HepG2 (cell line): Measurements from ENCODE around the gene PHF21B. TPM values are rescaled to one million over a fixed set of nuclear protein-coding genes. Genes with fewer than 3 reads are reported as not detected.

Experiments
- ATAC-seq: fragments of 200-7000 bp; cut with Tn5 transposase; 3 replicates; pipeline ENCODE4 v1.9.1; 2020; ENCODE audit warnings: mild to moderate bottlenecking, moderate library complexity
- BruUV-seq: library from RNA; stranded (reverse); fragments of 400-500 nt; replicated peaks from 2 replicates; lab custom pipeline; 2021; lab: Mats Ljungman, UMichigan
- CTCF ChIA-PET: fragments of 300-600 bp; formaldehyde crosslinking; extraction: SDS; loops from one replicate; lab custom pipeline; 2021; ENCODE audit warnings: low total read pairs, inconsistent platforms, low intra/inter-chr PET ratio; lab: Yijun Ruan, JAX
- POLR2A ChIA-PET: fragments of 350-600 bp; sonication (Branson Sonifier 250); formaldehyde crosslinking; loops from one replicate; lab custom pipeline; 2020; ENCODE audit warnings: antibody characterized with exemption, inconsistent platforms; lab: Yijun Ruan, JAX
- DNase-seq: peaks from one replicate; pipeline ENCODE4 v3.0.0-alpha.2; 2015; ENCODE audit warnings: low spot score
- FAIRE-seq: peaks from 3 replicates; lab custom pipeline; 2011; peaks lifted over from hg19 to GRCh38; lab: Jason Lieb, UNC
- H2AFZ ChIP-seq: one replicate; pipeline ENCODE4 v1.6.1; 2011; ENCODE audit warnings: low read length, inconsistent platforms
- H3K27ac ChIP-seq: fragments of 300-600 bp; 3 replicates; pipeline ENCODE4 v1.8.0; 2011; ENCODE audit warnings: mixed run types, mild to moderate bottlenecking, mixed read lengths, low read length, inconsistent platforms; ENCODE audit not compliant: insufficient read depth; ENCODE audit errors: extremely low read length
- H3K27me3 ChIP-seq, 2 experiments: fragments of 200-600 bp in 1 of 2; 2 replicates in 1 of 2; 3 replicates in 1 of 2; pipeline versions ENCODE4 v1.6.0 to v1.8.0; 2011; ENCODE audit warnings: low read length in 2 of 2, mild to moderate bottlenecking in 2 of 2, moderate library complexity in 2 of 2, inconsistent platforms in 1 of 2; ENCODE audit not compliant: insufficient read depth in 2 of 2, control insufficient read depth in 1 of 2
- H3K36me3 ChIP-seq, 2 experiments: fragments of 200-600 bp in 1 of 2; replicated peaks in 1 of 2; 2 replicates in 1 of 2; 3 replicates in 1 of 2; pipeline versions ENCODE4 v1.5.1 to v1.8.0; 2011; ENCODE audit warnings: low read length in 2 of 2, inconsistent platforms in 1 of 2; ENCODE audit not compliant: insufficient read depth in 2 of 2, control insufficient read depth in 1 of 2
- H3K4me1 ChIP-seq: 2 replicates; pipeline ENCODE4 v1.5.1; 2012; ENCODE audit warnings: low read length, inconsistent platforms; ENCODE audit not compliant: insufficient read depth
- H3K4me2 ChIP-seq: 2 replicates; pipeline ENCODE4 v1.6.0; 2011; ENCODE audit warnings: low read depth, low read length, inconsistent platforms
- H3K4me3 ChIP-seq, 3 experiments: fragments of 200-600 bp in 1 of 3; sonication (generic), shearing (Covaris generic) in 1 of 3; replicated peaks in 1 of 3; 2 replicates each; pipeline ENCODE4 v1.5.1; 2011 to 2016; ENCODE audit warnings: low read length in 3 of 3, inconsistent platforms in 2 of 3, low read depth in 2 of 3, mild to moderate bottlenecking in 2 of 3, control low read depth in 1 of 3, mixed read lengths in 1 of 3; ENCODE audit not compliant: insufficient read depth in 1 of 3
- H3K79me2 ChIP-seq: one replicate; pipeline ENCODE4 v1.6.1; 2011; ENCODE audit warnings: low read length, inconsistent platforms; ENCODE audit not compliant: insufficient read depth
- H3K9ac ChIP-seq: 2 replicates; pipeline ENCODE4 v1.6.0; 2011; ENCODE audit warnings: mild to moderate bottlenecking, low read depth, low read length, inconsistent platforms; ENCODE audit not compliant: insufficient read depth
- H3K9me3 ChIP-seq: 2 replicates; pipeline ENCODE4 v1.5.1; 2012; ENCODE audit warnings: mild to moderate bottlenecking, low read length
- H4K20me1 ChIP-seq: 2 replicates; pipeline ENCODE4 v1.6.0; 2011; ENCODE audit warnings: inconsistent platforms, mild to moderate bottlenecking, low read length, moderate library complexity; ENCODE audit not compliant: insufficient read depth
- ADNP ChIP-seq: sonication (generic); formaldehyde crosslinking; IDR thresholded peaks from 2 replicates; pipeline ENCODE4 v1.4.0; 2020; ENCODE audit warnings: missing genetic modification reagents
- AKNA ChIP-seq: sonication (generic); formaldehyde crosslinking; IDR thresholded peaks from 2 replicates; pipeline ENCODE4 v1.4.0; 2020; ENCODE audit warnings: missing genetic modification reagents, borderline replicate concordance
- CCAR2 ChIP-seq: fragments of 200-400 bp; formaldehyde crosslinking; optimal IDR thresholded peaks from 2 replicates; pipeline ENCODE3; 2018; ENCODE audit warnings: low read depth, mild to moderate bottlenecking, low read length, moderate library complexity
- ELF4 ChIP-seq: sonication (generic); formaldehyde crosslinking; IDR thresholded peaks from 2 replicates; pipeline ENCODE4 v1.5.0; 2020; ENCODE audit warnings: missing genetic modification reagents, mild to moderate bottlenecking, moderate library complexity, borderline replicate concordance
- IRX3 ChIP-seq: sonication (generic); formaldehyde crosslinking; IDR thresholded peaks from 2 replicates; pipeline ENCODE4 v1.8.1; 2023; ENCODE audit warnings: mild to moderate bottlenecking, low read depth, missing genetic modification reagents, borderline replicate concordance
- PBX2 ChIP-seq: IDR thresholded peaks from 2 replicates; pipeline ENCODE4 v1.6.1; 2016; ENCODE audit warnings: control low read depth
- SMAD1 ChIP-seq: sonication (generic); formaldehyde crosslinking; IDR thresholded peaks from 2 replicates; pipeline ENCODE4 v1.4.0; 2020; ENCODE audit warnings: missing genetic modification reagents, low read depth, mild to moderate bottlenecking, borderline replicate concordance
- SMC3 ChIP-seq: IDR thresholded peaks from 2 replicates; pipeline ENCODE4 v1.6.1; 2011; ENCODE audit warnings: low read length, improper control_type of control experiment
- SP2 ChIP-seq: sonication (generic); formaldehyde crosslinking; IDR thresholded peaks from 2 replicates; pipeline ENCODE4 v1.5.1; 2020; ENCODE audit warnings: mild to moderate bottlenecking, missing genetic modification reagents
- STAT6 ChIP-seq: sonication (generic); formaldehyde crosslinking; IDR thresholded peaks from 2 replicates; pipeline ENCODE4 v1.4.0; 2020; ENCODE audit warnings: missing genetic modification reagents, mild to moderate bottlenecking, borderline replicate concordance
- ZBTB14 ChIP-seq: sonication (generic); formaldehyde crosslinking; IDR thresholded peaks from 2 replicates; pipeline ENCODE4 v1.4.0; 2020; ENCODE audit warnings: missing genetic modification reagents
- ZFX ChIP-seq: sonication (generic); formaldehyde crosslinking; IDR thresholded peaks from 2 replicates; pipeline ENCODE4 v1.4.0; 2020; ENCODE audit warnings: mild to moderate bottlenecking, low read depth, missing genetic modification reagents, moderate library complexity
- ZNF121 ChIP-seq: sonication (generic); formaldehyde crosslinking; IDR thresholded peaks from 2 replicates; pipeline ENCODE4 v1.5.0; 2020; ENCODE audit warnings: mild to moderate bottlenecking, missing genetic modification reagents
- ZNF235 ChIP-seq: sonication (generic); formaldehyde crosslinking; IDR thresholded peaks from 2 replicates; pipeline ENCODE4 v1.8.1; 2023; ENCODE audit warnings: mild to moderate bottlenecking, missing genetic modification reagents, borderline replicate concordance
- ZNF326 ChIP-seq: sonication (generic); formaldehyde crosslinking; IDR thresholded peaks from 2 replicates; pipeline ENCODE4 v1.4.0; 2020; ENCODE audit warnings: missing genetic modification reagents, borderline replicate concordance
- ZNF879 ChIP-seq: sonication (generic); formaldehyde crosslinking; IDR thresholded peaks from 2 replicates; pipeline ENCODE4 v1.8.1; 2023; ENCODE audit warnings: missing genetic modification reagents
- WGBS: methylation state at CpG from one replicate; pipeline ENCODE4 v1.1.6; 2017; ENCODE audit warnings: low lambda C conversion rate; 5-methylcytosine and 5-hydroxymethylcytosine counted together
- in situ Hi-C: cut with HindIII; loops from 2 replicates; pipeline ENCODE4 v1.10.0; 2017; ENCODE audit warnings: low pct_unique_long_range_greater_than_20kb; ENCODE audit not compliant: extremely low pct_ligation_motif_present
- intact Hi-C: fragments of 100-400 bp; cut with micrococcal nuclease; formaldehyde crosslinking; loops from one replicate; pipeline ENCODE4 v1.10.0; 2022; ENCODE audit not compliant: unreplicated experiment
- polyA plus RNA-seq, 8 experiments: library from polyadenylated mRNA; depleted of rRNA in 3 of 8; stranded (reverse) in 7 of 8; unstranded in 1 of 8; fragments of >200 nt; fragmentation: Illumina TruSeq in 4 of 8; extraction: Trizol in 4 of 8; gene quantifications; 2 replicates each; pipeline versions ENCODE4 v1.2.1 to v1.2.3, GENCODE V29; 2011 to 2016; ENCODE audit warnings: low read depth in 4 of 8, missing spikeins in 1 of 8, mixed read lengths in 1 of 8; ENCODE audit not compliant: insufficient read depth in 1 of 8
- total RNA-seq, 5 experiments: library from RNA; depleted of rRNA; stranded (reverse); fragments of >200 nt; fragmentation: Illumina TruSeq; extraction: Trizol; gene quantifications; 2 replicates each; pipeline ENCODE4 v1.2.3, GENCODE V29; 2016; ENCODE audit warnings: low read depth in 1 of 5

The PHF21B gene
- total and polyA plus RNA-seq, 2 of the 13 experiments (the other 11 are each of a cell fraction or from before 2014, with no cell fraction given) = not detected

GRCh38 chr22:44861245-44861644, 148.6 kb downstream of the PHF21B start:
- ATAC-seq (no peak), DNase-seq (no peak), FAIRE-seq (no peak)
- Histone ChIP-seq H3K27me3 (peaks cover 0 to 19% of the 10 kb centered on the region in 2 experiments; a peak in 2 of 5 replicates), H3K4me1 (no peaks in the 10 kb centered on the region), H3K27ac (no peak overlapping the region), H3K4me2 (no peak overlapping the region), H3K79me2 (no peaks in the 10 kb centered on the region), H3K4me3 (no peak overlapping the region), H3K9ac (no peak overlapping the region), H3K36me3 (no peaks in the 10 kb centered on the region), H4K20me1 (no peaks in the 10 kb centered on the region), H2AFZ (no peak overlapping the region), H3K9me3 (no peaks in the 10 kb centered on the region)
- intact Hi-C loops (no loop called here), in situ Hi-C loops (no loop called here)
- WGBS = 6% methylated on average over 6 of the region's 7 CpGs
- ChIA-PET CTCF (no interaction called here), POLR2A (no interaction called here)
- no TSS peak for BruUV-seq
- TF ChIP-seq ZBTB14 (CRISPR knock-in tag) = no peak
- TF ChIP-seq IRX3 (CRISPR knock-in tag) = no peak
- TF ChIP-seq AKNA (CRISPR knock-in tag) = no peak
- no peak for TF ChIP-seq ZNF326
- no peak for TF ChIP-seq ZNF235 (CRISPR knock-in tag)
- TF ChIP-seq STAT6 (CRISPR knock-in tag) = no peak
- TF ChIP-seq CCAR2 = no peak
- no peak for TF ChIP-seq ZNF879
- TF ChIP-seq SMAD1 = no peak
- TF ChIP-seq ADNP (CRISPR knock-in tag) = no peak
- no peak for TF ChIP-seq ELF4 (CRISPR knock-in tag)
- no peak for TF ChIP-seq PBX2 (CRISPR knock-in tag)
- no peak for TF ChIP-seq SMC3
- TF ChIP-seq ZNF121 (CRISPR knock-in tag) = no peak
- no peak for TF ChIP-seq SP2
- TF ChIP-seq ZFX = no peak
